WI38 (cell line): ENCODE results near the gene ABI3.

Experiments
- H3K4me3 ChIP-seq: 2 replicates; pipeline ENCODE4 v1.5.1; 2011; ENCODE audit warnings: low read depth, mild to moderate bottlenecking, control low read depth, low read length
- TF ChIP-seq, protein P1 (sequence below): IDR thresholded peaks from 2 replicates; pipeline ENCODE4 v1.5.1; 2012; ENCODE audit warnings: low read depth, mild to moderate bottlenecking, control low read depth, low read length

ABI3 gene

DNA sequence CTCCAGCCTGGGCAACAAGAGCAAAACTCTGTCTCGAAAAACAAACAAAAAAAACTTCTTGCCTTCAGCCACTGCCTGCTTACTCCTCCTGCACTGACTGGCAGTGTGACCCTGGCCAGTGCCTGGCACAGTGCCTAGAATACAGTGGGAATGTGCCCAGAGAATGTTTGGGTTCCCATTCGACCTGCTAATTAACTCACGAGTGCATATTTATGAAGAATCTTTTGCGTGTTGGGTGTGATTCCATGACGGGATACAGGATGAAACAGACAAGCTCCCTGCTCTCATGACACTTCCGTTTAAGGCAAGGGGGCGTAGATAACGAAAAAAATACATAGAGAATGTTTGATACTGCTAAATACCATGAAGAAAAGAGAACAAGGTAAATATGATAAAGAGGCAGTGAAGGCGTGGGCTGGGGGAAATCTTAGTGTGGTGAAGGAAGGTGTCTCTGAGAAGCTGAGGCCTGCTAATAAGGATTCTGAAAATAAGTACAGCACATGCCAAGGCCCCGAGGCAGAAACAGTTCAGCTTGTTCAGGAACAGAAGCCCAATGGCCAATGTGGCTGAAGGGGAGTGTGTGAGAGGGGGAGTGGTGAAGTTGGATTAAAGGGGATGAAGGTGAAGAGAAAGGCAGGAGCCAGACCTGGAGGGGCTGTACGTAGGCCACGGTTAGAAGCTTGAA lies 4.3 kb downstream of the ABI3 start:
- no peak overlapping the region for H3K4me3 ChIP-seq
- TF ChIP-seq, protein P1, sequence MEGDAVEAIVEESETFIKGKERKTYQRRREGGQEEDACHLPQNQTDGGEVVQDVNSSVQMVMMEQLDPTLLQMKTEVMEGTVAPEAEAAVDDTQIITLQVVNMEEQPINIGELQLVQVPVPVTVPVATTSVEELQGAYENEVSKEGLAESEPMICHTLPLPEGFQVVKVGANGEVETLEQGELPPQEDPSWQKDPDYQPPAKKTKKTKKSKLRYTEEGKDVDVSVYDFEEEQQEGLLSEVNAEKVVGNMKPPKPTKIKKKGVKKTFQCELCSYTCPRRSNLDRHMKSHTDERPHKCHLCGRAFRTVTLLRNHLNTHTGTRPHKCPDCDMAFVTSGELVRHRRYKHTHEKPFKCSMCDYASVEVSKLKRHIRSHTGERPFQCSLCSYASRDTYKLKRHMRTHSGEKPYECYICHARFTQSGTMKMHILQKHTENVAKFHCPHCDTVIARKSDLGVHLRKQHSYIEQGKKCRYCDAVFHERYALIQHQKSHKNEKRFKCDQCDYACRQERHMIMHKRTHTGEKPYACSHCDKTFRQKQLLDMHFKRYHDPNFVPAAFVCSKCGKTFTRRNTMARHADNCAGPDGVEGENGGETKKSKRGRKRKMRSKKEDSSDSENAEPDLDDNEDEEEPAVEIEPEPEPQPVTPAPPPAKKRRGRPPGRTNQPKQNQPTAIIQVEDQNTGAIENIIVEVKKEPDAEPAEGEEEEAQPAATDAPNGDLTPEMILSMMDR: no peak

DNA sequence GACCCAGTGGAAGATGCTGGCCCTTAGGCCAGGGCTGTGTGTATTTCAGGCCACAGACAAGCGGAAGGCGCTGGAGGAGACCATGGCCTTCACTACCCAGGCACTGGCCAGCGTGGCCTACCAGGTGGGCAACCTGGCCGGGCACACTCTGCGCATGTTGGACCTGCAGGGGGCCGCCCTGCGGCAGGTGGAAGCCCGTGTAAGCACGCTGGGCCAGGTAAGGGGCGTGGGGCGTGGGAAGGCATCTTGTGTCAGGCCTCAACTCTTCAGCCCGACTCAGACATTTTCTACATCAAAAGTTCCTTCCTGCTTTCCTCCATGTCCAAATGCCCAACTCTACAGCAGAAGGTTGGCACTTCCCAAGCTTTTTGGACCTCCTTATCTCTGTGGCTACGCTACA lies 6.0 kb downstream of the ABI3 start:
- TF ChIP-seq, protein P1: no peak
- no peak overlapping the region for H3K4me3 ChIP-seq

DNA sequence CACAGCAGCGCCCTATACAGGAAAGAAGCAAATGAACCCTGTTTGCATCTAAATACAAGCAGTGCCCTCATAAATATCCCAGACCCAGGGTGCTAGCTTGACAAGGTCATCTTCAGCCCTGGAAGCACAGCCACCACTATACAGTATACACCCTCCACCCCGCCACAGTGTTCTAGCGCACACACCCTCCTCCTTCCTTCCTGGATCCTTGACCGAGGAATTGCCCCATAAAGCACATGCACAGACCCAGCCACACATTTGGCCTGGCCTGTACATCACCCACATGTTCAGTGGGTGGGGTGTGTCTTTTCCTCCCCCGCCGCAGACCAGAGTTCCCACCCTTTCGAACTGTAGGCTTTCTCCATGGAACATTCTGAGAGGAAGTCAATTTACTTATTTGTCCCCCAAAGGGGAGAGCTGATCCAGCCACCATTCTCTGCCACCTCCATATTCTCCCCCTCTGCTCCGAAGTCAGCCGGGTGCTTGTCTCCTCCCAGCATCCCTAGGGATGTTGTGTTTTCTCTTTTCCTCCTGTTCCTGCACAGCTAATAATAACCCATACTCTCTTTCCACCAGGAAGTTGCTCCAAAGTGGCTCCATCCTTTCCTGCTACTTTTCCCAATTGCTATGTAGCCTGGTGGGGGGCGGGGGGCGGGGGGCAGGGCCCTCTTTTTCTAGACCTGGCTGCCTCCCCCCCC lies 6.6 kb downstream of the ABI3 start:
- no peak overlapping the region for H3K4me3 ChIP-seq
- TF ChIP-seq, protein P1: no peak

DNA sequence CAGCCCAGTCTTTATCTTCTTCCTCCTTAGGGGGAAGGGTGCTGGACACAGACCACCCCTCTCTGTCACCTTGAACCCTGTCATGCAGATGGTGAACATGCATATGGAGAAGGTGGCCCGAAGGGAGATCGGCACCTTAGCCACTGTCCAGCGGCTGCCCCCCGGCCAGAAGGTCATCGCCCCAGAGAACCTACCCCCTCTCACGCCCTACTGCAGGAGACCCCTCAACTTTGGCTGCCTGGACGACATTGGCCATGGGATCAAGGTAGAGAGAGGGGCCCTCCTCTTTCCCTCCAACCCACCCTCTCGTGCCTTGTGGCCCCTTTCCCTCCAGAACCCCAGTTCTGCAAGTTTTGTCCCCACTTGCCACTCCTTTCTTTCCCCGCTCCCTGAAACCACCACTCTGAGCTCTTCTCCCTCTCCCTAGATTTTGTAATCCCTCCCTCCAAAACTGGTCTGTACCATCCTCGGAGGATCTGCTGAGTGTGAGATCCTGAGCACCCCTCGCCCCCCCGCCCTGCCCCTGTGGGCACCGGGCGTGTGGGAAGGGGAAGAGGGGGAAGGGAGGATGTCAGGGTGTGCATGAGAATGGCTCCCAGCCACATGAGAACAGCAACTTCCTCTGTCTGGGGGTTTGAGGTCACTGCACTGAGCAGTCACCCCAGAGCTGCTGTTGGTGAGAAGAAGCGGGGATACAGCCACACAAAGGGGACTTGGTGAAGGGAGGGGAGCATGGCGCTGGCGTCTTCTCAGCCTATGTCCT lies 7.3 kb downstream of the ABI3 start:
- no peak overlapping the region for H3K4me3 ChIP-seq
- TF ChIP-seq, protein P1: no peak

DNA sequence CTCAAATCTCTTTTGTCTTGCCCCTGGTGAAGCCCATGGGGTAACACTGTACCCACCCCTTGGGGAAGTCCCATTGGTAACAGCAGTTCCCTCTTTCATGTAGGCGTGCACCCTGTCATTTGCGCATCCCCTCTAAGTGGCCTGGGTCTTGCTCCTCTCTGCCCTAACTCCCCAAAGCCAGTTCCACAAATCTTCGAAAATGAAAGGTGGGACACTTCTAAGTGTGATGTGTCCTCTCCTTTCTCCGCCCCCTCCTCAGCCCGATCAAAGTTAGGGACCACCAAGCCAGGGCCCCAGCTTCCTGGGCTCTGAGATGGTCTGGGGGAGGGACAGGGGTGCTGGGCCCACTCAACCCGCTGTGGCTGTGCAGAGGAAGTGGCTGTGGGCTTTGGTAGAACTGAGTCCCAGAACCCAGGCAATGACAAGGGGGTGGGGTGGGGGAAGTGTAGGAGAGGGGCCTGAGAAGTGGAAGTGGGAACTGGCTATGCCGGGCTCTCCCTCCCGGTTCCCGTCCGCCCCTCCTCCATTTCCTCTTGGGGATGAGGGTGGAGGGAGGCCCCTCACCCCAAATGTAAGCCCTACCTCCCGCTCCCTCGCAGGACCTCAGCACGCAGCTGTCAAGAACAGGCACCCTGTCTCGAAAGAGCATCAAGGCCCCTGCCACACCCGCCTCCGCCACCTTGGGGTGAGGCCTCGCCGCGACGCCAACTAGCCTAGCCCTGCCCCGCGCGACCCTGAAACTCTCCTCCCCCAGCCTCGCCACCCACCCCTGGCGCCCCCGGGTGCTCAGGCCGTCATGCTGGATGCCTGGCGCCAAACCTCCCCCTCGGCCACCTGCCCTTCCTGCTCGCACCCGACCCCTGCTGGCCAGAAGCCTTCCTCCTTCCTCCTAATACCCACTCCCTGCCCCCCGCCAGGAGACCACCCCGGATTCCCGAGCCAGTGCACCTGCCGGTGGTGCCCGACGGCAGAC lies 8.7 kb downstream of the ABI3 start:
- no peak overlapping the region for H3K4me3 ChIP-seq
- TF ChIP-seq, protein P1: no peak

DNA sequence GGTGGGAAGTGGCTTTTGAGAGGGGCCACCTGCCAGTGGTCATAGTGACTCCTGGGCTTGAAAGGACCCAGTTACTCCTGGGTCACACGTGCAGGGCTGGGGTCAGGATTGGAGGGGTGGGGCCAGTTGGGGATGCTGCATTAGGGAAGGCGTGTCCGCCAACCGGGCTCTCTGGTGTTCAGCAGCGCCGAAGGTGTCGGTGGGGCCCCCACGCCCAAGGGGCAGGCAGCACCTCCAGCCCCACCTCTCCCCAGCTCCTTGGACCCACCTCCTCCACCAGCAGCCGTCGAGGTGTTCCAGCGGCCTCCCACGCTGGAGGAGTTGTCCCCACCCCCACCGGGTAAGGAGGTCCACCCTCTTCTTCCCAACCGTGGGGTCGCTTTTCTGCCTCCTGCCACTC lies 9.5 kb downstream of the ABI3 start:
- TF ChIP-seq, protein P1: no peak
- no peak overlapping the region for H3K4me3 ChIP-seq
